ES-I3 (cell line): ENCODE measurements around the gene MCHR1.
"Not testable (repeated sequence)": the region's sequence is repeated elsewhere in the genome, so short reads cannot be mapped to it uniquely, and the experiment has no call there.

Experiments used
- H3K36me3 ChIP-seq: 2 replicates; pipeline ENCODE4 v1.6.1; 2013; ENCODE audit warnings: mild to moderate bottlenecking, low read length, control low read depth, moderate library complexity; ENCODE audit not compliant: insufficient read depth
- H3K4me1 ChIP-seq: 2 replicates; pipeline ENCODE4 v1.6.1; 2013; ENCODE audit warnings: mild to moderate bottlenecking, control low read depth, low read length; ENCODE audit not compliant: insufficient read depth
- H3K9ac ChIP-seq: 2 replicates; pipeline ENCODE4 v1.6.1; 2013; ENCODE audit warnings: low read depth, mild to moderate bottlenecking, low read length, moderate library complexity
- H3K9me3 ChIP-seq: 2 replicates; pipeline ENCODE4 v1.6.1; 2013; ENCODE audit warnings: mild to moderate bottlenecking, low read length, moderate library complexity; ENCODE audit not compliant: control insufficient read depth, insufficient read depth

Gene MCHR1

DNA sequence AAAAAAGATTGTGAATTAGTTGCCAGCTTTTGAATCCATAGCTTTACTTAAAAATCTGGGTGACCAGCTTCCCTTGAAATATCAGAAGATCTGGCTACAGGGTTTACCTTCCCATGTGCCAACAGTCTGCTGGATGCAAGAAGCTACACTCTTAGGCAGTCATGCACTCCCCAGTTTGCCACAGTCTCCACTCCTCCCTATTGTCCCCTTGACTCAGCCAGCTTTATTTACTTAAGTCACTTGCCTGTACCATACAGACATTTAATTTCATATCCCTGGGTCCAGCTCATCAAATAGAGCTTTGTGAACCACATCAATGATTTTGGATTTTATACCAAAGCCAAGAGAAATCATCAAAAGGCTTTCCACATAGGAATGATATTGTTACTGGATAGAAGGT, 12.2 kb downstream of the MCHR1 start:
- Histone ChIP-seq H3K36me3 (no peaks in the 10 kb centered on the region), H3K4me1 (peaks cover 20% of the 10 kb centered on the region), H3K9me3 (0 out of 2 replicates have a peak, but pooled peaks cover 3% of the 10 kb centered on the region), H3K9ac (no peak overlapping the region)

DNA sequence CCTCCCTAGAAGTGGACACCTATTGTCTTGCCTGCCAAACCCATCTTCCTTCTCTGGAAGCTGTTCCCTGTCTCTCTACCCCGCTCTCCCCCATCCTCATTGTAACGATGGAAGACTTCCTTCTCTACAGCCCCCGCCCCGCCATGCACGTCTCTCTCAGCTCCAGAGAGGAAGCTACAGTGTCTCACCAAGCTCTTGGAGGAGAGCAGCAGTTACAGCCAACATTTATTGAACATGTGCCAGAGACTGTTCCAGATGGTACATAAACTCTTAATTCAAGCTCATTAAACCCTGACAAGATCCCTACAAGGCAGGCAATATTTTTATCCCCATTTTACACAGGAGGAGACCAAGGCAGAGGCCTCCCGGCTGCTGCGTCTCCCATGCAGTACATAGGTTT, 15.1 kb downstream of the MCHR1 start:
- Histone ChIP-seq H3K36me3 (no peaks in the 10 kb centered on the region), H3K4me1 (peaks cover 11% of the 10 kb centered on the region), H3K9ac (no peak overlapping the region), H3K9me3 (no peaks in the 10 kb centered on the region)

DNA sequence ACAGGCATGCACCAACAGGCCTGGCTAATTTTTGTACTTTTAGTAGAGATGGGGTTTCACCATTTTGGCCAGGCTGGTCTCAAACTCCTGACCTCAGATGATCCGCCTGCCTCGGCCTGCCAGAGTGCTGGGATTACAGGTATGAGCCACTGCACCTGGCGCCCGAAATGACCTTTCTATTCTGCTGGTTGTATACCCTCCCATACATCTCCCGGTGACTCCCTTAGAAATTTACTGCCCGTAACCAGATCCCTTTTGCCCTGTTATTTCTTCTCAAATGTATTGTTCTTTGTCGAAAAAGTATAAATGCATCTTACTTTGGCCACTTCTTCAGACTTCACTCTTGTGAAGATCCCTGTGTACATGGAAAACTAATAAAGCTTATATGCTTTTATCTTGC, 22.0 kb downstream of the MCHR1 start:
- H3K36me3 ChIP-seq, result no peaks in the 10 kb centered on the region
- no peaks in the 10 kb centered on the region for H3K4me1 ChIP-seq
- H3K9me3 ChIP-seq, result peaks cover under 1% of the 10 kb centered on the region; the same call in 1 of the 2 replicates
- no peak overlapping the region for H3K9ac ChIP-seq

DNA sequence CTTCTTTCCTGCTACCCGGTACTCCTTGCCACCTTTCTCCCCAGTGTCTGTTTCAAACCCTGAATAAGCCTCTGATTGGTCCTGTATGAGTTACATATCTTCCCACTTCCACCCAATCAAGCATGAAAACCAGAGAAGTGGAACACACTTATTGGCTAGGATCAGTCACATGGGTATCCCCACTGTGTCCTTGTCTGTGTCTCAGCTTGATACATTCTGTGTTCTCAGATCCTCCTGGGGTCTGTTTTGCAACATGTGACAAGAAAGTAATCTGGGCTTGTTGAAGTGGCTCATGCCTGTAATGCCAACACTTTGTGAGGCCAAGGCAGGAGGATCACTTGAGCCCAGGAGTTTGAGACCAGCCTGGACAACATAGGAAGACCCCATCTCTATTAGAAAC, 23.9 kb downstream of the MCHR1 start:
- Histone ChIP-seq H3K9ac (no peak overlapping the region), H3K9me3 (peaks cover 11% of the 10 kb centered on the region), H3K36me3 (no peaks in the 10 kb centered on the region), H3K4me1 (no peaks in the 10 kb centered on the region)

DNA sequence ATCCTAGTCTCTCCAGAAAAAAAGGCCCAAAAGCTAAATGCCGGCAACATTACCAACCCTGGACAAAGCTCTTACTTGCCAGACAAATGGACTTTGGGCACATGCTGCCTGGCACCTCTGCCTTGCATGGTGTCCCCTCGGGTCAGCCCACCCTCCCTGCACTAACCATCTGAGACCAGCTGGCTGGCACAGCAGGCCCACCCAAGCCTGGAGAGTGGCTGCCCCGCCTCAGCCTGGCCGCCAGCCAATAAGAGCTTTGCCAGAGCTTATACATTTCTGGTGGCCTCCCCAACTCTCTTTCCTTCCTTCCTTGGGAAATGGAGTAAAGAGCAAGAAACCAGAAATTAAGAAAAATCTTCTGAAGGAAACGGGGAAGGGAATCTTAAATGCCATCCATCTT, 24.5 kb downstream of the MCHR1 start:
- H3K4me1 ChIP-seq, result no peaks in the 10 kb centered on the region
- no peak overlapping the region for H3K9ac ChIP-seq
- H3K9me3 ChIP-seq, result peaks cover 11% of the 10 kb centered on the region
- H3K36me3 ChIP-seq, result no peaks in the 10 kb centered on the region

DNA sequence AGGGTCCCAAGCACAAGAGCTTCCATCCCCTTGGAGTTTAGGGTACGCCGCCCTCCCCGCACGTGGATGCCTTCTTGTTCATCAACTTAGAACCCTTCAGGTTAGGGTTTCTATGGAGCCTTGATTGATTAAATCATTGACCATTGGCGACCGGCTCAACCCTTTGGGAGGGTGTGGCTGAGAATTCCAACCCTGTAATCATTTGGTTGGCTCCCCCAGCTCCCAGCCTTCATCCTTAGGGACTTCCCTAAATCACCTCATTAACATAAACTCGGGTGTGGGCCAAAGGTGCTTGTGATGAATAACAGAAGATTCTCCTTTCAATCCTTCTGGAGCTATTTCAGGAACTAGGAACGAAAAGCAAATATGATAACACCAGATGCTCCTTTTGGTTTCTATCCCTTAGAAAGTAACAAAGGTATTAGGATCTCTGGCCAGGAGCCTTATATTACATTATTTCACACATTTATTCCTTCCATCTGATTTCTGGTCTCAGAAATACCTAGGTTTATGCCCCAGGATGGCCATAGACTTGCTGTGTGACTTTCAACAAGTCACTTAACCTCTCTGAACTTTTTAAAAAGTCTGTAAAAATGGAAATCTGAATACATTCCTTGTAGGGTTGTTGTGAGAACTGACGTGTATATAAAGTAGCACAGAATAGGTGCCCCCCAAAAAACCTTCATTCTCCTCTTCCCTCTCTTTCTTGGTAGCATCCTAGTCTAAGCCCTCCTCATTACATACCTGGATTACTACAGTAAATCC, 26.8 kb downstream of the MCHR1 start:
- Histone ChIP-seq H3K9ac (no peak overlapping the region), H3K9me3 (peaks cover 11% of the 10 kb centered on the region), H3K36me3 (no peaks in the 10 kb centered on the region), H3K4me1 (peaks cover 6% of the 10 kb centered on the region)

DNA sequence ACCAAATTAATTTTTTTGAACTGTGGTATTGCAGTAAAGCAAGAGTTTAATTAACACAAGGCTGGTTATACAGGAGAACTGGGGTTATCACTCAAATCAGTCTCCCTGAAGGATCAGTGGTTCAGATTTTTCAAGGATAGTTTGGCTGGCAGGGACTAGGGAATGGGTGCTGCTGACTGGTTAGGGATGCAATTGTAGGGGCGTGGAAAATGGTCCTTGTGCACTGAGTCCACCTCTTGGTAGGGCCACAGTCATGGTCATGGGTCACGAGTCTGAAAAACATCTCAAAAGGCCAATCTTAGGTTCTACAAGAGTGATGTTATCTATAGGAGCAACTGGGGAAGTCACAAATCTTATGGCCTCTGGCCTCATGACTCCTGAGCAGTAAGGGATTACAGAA, 27.9 kb downstream of the MCHR1 start:
- H3K9me3 ChIP-seq, result peaks cover 11% of the 10 kb centered on the region
- H3K9ac ChIP-seq, result no peak overlapping the region
- peaks cover 9% of the 10 kb centered on the region for H3K4me1 ChIP-seq
- H3K36me3 ChIP-seq, result no peaks in the 10 kb centered on the region

DNA sequence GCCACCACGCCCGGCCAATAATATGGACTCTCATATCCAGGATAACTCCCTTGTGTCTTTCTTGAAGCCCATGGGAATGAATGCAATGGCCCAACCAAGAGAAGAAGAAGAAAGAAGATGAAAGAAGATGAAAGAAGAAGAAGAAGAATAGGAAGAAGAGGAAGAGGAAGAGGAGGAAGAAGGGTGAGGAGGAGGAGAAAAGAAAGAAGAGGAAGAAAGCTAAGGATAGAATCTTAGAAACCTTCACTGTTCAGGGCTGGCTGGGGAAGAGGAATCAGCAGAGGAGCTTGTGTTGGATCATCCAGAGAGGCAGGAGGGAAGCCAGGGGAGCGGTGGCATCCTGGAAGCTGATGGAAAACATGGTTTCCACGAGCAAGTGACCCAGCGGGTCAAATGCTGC, 28.9 kb downstream of the MCHR1 start:
- H3K4me1 ChIP-seq, result peaks cover 9% of the 10 kb centered on the region
- H3K9ac ChIP-seq, result no peak overlapping the region
- peaks cover 11% of the 10 kb centered on the region for H3K9me3 ChIP-seq
- no peaks in the 10 kb centered on the region for H3K36me3 ChIP-seq

DNA sequence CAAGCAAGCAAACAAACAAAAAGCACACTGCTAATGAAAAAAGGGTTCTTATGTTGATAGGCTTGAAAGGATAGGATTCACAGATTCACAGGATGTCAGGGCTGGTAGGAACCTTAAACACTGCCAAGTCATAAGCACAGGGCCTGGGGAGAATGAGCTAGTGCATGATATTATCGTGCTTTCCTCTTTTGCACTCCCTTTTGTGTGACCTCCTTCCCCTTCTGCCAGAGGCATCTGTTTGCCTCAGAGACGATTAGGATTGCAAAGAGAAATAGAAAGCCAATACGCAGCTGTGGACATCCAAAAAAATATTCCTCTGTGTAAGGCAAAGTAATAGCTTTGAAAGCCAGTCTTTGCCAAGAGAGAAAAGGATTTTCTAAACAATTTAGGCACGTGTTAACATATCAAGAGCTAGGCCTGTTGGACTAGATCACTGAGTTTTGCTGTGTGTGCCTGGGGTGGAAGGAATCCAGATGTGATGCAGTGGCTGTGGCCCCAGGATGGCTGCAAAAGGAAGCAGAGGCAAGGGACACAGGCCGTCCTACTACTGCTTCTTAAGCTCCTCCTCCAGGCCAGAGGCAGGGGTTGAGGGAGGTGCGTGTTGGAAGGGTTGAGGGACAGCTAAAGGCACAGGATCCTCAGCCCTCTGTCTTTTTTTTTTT, 30.6 kb downstream of the MCHR1 start:
- Histone ChIP-seq H3K9me3 (peaks cover 11% of the 10 kb centered on the region), H3K4me1 (peaks cover 16% of the 10 kb centered on the region), H3K9ac (no peak overlapping the region), H3K36me3 (no peaks in the 10 kb centered on the region)

DNA sequence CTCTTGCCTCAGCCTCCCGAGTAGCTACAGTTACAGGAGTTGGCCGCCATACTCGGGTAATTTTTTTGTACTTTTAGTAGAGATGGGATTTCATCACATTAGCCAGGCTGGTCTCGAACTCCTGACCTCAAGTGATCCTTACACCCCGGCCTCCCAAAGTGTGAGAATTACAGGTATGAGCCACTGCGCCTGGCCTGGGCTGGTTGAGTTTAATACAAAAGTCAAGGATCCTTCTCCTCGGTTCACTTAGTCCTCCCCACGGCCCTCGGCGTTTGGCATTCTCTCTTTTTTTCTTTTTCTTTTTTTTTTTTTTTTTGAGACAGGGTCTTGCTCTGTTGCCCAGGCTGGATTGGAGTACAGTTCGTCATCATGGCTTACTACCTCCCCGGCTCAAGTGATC, 33.0 kb downstream of the MCHR1 start:
- no peaks in the 10 kb centered on the region for H3K36me3 ChIP-seq
- peaks cover under 1% of the 10 kb centered on the region; the same call in 1 of the 2 replicates for H3K9me3 ChIP-seq
- no peak overlapping the region for H3K9ac ChIP-seq
- H3K4me1 ChIP-seq, result peaks cover 17% of the 10 kb centered on the region

DNA sequence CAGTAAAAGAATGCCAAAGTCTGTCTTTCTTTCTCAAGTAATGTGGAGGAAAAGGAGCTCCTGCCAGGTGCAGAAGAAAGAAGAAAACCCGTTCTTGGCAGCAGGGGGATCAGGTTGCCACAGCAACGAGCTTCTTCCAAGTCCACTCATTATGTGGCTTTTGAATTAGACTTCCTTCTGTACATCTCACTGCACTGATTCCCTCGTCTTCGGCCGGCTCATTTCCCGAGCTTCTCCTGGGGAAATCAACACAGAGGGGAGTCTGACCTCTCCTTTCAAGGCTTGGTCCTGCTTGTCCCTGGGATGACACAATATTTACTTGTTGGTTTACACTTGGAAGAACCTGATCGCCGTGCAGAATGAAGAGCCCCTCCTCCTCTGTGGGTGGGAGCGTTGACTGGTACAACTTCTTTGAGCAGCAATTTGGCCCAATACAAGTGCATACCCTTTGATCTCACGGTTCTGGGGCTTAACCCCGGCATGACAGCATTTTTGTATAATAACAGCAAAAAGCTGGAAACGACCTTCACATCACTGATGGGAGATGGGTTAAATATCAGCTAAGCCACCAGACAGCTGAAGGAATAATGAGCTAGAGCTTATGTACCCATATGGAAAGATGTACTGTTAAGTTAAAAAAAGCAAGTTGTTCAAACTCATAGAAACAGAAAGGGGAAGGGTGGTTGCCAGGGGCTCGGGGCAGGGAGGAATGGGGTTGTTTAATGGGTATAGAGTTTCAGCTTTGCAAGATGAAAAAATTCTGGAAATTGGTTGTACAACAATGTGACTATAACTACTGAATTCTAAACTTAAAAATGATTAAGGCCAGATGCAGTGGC, 35.4 kb downstream of the MCHR1 start:
- peaks cover 15% of the 10 kb centered on the region for H3K4me1 ChIP-seq
- no peaks in the 10 kb centered on the region for H3K36me3 ChIP-seq
- no peaks in the 10 kb centered on the region for H3K9me3 ChIP-seq
- H3K9ac ChIP-seq, result no peak overlapping the region; the same call in 1 of the 2 replicates

DNA sequence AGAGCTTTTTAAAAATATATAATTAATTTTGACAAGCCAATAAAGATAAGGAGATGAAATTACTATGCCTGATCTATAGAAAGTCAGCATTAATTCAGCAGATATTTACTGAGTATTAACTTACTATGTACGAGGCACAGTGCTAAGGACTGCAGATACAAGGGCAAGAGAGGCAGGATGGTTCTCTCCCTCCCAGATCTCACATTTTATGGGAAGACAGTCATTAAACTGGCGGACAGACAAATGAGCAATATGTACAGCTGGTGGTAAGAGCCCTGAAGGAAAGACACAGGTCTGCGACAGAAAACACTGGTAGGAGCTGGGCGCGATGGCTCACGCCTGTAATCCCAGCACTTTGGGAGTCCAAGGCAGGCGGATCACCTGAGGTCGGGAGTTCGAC, 36.8 kb downstream of the MCHR1 start:
- H3K36me3 ChIP-seq, result no peaks in the 10 kb centered on the region
- no peaks in the 10 kb centered on the region for H3K9me3 ChIP-seq
- H3K4me1 ChIP-seq, result peaks cover 18% of the 10 kb centered on the region
- no peak overlapping the region for H3K9ac ChIP-seq

DNA sequence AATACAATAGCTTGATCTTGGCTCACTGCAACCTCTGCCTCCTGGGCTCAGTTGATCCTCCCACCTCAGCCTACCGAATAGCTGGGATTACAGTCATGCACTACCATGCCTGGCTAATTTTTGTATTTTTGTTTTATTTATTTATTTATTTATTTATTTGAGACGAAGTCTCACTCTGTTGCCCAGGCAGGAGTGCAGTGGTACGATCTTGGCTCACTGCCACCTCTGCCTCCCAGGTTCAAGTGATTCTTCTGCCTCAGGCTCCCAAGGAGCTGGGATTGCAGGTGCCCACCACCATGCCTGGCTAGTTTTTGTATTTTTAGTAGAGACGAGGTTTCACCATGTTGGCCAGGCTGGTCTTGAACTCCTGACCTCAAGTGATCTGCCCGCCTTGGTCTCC, 38.4 kb downstream of the MCHR1 start:
- H3K4me1 ChIP-seq, result peaks cover 23% of the 10 kb centered on the region
- not testable (repeated sequence) for H3K9me3 ChIP-seq, H3K9ac ChIP-seq

DNA sequence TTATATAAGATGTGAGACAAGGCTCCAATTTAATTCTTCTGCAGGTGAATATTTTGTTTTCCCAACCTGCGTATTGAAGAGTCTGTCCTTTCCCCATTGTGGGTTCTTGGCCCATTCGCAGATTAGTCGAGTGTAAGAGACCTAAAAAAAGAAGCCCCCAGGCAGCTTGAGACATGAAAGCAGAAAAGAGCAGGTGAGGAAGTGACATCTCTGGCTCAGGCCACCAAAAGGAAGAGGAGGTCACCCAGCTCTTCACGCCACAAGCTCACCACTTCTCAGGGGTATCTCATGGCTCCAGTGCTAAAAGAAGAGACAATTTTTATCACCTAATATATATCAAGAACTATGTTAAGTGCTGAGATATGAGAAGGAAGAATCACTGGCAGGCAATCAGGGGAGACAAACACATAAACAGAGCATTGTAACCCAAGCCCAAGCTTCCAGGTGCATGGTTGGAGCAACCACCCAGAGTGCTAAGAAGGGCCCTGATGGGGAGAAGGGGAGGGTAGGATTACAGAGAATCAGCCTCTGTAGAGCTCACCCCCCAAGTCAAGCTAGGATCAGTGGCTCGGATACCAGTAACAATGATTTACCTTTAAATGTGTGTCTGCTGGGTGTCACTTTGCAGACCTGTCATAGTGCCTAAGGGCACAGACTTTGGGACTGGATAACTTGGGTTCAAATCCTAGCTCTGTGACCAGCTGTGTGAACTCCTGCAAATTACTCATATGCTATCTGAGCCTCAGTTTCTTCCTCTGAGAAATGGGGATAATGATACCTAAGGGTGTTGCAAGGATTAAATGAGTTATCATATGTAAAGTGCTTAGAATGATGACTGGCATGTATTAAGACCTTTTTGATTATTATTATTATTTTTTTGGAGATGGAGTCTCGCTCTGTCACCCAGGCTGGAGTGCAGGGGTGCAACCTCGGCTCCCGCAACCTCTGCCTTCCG, 39.2 kb downstream of the MCHR1 start:
- Histone ChIP-seq H3K36me3 (no peaks in the 10 kb centered on the region), H3K9ac (no peak overlapping the region), H3K9me3 (no peaks in the 10 kb centered on the region), H3K4me1 (peaks cover 23% of the 10 kb centered on the region)

More for the DNA sequence above, 38.4 kb downstream of the MCHR1 start:
- not testable (repeated sequence) for H3K36me3 ChIP-seq
